ENCODE measurements around the gene SMIM13.

SMIM13 gene

GRCh38 chr6:11093626-11094410 is at the start of gene SMIM13:
TSS of gene SMIM13 (plus strand) at chr6:11093834. CDS start at chr6:11094314, 480 bp downstream.
- peak; percentile 91 for DNase-seq (ENCODE audit: low read depth)

DNA sequence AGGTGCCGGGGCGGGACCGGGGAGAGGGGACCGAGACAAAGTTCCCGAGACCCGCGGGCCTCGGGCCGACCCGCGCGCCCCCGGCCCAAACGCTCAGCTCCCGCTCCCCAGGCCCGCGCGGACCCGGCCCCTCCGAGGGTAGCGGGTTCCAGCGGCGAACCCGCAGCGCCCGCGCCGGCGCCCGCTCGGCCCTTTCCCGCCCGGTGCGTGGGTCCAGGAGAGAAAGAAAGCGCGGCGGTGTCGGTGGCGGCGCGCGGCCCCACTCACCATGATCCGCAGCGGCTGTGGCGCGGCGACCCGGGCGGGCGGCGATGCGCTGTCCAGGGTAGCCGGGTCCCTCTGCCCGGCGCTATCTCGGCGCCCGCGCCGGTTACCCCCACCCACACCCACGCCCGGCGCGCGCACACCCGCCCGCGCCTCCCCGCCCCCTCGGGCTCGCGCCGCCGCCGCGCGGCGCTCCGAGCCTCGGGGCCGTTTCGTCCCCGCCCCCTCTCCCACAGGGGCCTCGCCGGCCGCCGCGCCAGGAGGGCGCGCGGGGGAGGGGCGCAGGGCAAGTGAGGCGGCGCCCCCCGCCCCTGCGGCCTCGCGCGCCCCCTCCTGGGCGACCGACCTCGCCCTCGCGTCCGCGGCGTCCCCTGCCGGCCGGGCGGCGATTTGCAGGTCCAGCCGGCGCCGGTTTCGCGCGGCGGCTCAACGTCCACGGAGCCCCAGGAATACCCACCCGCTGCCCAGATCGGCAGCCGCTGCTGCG is 49.5 kb upstream of the SMIM13 start, which contains the start of gene ELOVL2:
Gene ELOVL2 (minus strand): TSS at position 345 of the 751 bp plus-strand sequence. CDS start 75 bp downstream, at position 270.
- DNase-seq (ENCODE audit: low read depth), result no peak

- no peak for DNase-seq (ENCODE audit: low read depth)
Observed at GRCh38 chr6:11044712-11045167, 48.9 kb upstream of the SMIM13 start.

DNA sequence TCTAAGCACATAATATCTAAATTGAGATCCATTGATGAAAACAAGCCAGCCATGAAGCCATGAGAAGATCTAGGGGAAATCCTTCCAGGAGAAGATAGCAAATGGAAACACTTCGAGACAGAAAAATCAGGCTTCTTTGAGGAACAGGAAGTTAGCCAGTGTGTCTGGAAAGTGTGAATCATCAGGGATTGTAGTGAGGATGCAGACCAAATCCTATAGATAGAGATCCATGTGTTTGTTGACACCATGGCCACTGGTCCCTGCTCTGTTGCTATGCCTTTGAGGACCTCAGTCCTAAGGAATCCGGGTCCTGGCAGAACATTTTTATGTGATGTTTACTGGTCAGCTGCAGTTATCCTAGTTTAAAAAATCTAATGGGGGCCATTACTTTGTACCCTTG is 42.9 kb upstream of the SMIM13 start:
- DNase-seq (ENCODE audit: low read depth), result no peak

GRCh38 chr6:11053307-11053706 is 40.3 kb upstream of the SMIM13 start:
- DNase-seq (ENCODE audit: low read depth), result no peak

DNA sequence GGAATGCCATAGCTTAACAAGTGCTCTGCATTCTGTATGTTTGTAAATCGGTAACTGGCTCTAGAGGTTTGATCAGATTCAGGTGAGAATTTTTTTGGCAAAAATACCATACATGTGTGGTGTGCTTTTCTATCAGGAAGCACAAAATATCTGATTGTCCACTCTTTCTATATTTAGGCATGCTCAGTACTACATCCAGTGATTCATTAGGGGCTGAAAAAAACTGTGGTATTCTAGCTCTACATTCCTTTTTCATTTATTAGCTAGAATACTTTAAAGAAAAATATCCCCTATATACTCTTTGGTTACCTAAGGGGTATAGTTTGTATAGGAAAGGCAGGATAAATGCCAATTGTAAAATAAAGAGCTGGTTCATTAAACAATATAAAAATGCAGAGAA is 38.9 kb upstream of the SMIM13 start:
- DNase-seq (ENCODE audit: low read depth), result no peak

DNA sequence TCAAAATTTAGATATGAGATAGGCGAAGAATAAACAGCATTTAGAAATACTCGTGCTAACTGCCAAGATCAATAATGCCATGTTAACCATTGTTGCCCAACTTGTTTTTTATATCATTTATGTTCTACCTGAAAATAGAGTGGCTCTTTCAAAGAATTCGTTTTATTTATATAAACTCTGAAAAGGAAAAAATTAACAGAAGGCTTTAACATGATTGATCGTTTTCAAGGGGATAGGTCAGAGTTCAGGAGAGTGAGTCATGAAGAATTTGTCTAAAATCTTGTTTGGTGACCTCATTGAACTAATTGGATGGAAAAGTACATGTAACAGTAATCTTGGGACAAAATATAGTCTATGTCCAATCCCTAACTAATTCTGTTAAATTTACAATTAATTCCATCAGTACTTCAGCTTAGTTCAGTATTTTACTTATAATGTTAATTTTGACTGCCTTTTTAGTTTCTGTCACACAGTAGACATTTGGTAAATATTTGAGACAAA is 38.5 kb upstream of the SMIM13 start:
- no peak for DNase-seq (ENCODE audit: low read depth)

- no peak for DNase-seq (ENCODE audit: low read depth)
Observed at GRCh38 chr6:11056871-11057270, 36.8 kb upstream of the SMIM13 start.

DNA sequence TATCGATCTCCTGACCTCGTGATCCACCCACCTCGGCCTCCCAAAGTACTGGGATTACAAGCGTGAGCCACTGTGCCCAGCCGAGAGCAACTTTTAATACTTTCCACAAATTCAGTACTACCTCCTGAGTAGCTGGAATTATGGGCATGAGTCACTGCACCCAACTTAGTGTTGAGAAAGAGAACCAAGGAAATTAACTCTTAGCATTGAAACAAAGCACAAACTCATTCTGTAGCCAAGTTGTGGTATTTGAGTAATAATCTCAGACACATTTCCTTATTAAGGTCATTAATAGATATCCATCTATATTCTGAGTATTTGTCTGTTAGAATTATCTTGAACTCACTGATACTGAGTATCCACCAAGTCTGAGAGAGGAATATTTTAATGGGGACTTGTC is 35.2 kb upstream of the SMIM13 start:
- no peak for DNase-seq (ENCODE audit: low read depth)

- DNase-seq (ENCODE audit: low read depth), result no peak
Observed at GRCh38 chr6:11062083-11062482, 31.6 kb upstream of the SMIM13 start.

- DNase-seq (ENCODE audit: low read depth), result no peak
Observed at GRCh38 chr6:11062715-11063114, 30.9 kb upstream of the SMIM13 start.

- no peak for DNase-seq (ENCODE audit: low read depth)
Observed at GRCh38 chr6:11064836-11065235, 28.8 kb upstream of the SMIM13 start.

DNA sequence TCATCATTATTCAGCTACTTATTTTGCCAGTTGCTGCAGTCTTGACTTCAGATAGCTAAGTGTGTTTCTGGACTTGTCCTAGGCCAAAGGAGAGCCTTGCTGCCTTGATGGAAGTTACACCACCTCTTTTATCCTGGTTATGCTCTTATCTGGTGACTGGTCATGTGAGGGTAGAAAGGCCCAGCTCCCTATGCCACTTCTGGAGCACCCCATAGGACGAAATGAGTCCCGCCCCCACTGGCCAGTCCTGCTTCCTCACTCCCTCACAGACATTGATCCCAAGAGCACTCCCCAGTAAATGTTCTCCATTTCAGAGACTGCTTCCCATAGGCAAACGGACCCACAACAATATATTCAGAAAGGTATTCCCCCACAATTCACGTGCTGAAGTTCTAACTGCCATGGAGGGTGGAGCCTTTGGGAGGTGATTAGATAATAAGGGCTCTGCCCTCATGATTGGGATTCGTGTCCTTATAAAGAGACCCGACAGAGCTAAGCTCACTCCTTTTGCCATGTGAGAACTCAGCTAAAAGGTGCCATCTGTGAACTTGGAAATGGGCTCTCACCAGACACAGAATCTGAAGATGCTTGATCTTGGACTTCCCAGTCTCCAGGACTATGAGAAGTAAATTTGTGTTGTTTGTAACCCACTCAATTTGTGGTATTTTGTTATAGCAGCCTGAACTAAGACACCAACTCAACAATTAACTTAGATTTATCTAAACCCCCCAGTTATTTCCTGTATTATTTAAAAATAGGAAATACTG is 28.0 kb upstream of the SMIM13 start:
- DNase-seq (ENCODE audit: low read depth), result no peak

DNA sequence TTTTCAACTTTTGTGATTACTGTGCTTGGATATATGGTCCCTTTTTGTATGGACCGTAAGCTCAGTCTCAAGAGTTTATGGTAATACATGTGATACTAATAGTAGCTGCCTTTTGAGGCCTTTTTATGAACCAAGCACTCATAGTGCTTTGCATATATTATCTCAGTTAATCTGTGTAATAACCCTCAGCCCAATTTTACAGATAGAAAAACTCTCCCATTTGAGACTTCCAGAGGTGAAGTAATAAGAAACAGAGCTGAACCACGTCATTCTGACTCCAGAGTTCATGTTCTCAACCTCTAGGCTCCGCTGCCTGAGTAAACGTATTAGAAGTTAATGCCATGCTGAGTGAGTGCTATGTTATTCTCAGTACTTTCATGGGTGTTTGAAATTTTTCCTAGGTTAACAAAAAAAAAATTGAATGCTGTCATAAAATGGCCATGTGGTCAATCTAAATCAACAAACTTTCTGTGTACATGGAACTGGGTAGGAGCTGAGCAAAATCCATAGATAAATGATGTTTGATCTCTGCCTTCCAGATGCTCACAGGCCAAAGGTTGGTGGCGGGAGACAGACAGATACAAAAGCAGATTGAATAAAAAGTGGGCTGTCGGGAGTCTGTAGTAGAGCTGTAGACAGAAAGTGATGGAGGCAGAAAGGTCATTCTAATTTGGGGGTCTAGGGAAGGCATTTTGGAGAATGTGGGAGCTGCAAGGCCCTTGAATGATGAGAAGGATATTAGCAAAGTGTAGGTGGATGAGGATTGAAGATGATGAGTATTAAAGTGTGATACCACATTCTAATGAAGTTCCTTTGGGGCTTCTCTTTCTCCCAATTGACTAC is 26.9 kb upstream of the SMIM13 start:
- no peak for DNase-seq (ENCODE audit: low read depth)

DNA sequence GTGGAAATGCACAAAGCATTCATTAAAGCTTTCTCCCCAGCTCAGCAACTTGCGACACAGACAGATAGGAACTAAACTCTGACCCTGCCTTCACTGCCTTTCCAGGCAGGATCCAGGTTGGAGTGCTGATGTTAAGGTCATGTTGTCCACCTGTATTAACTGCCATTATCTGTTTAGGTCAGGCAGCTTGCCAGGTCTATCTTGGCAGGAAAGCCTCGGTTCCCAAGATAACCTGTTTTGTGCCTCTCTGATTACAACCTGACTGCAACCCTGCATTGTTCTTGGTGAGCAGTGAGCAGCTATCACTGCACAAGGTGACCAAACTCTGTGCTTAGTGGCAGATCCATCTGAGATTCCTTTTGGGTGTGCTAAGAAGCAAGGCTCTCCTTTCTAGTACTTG is 26.3 kb upstream of the SMIM13 start:
- DNase-seq (ENCODE audit: low read depth), result no peak

DNA sequence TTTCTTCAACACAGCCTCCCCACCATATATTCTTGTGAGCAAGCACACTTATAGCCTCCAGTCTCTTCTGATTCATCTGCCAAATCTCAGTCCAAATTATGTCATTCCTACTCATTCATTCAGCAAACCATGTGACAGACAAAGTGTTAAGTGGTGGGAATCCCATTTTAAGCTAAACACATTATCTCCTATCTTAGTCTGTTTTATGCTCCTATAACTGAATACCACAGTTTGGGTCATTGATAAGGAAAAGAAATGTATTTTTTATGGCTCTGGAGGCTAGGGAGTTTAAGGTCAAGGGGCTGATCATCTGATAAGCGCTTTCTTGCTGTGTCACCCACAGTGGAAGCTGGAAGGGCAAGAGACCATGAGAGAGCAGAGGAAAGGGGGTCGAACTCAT is 23.9 kb upstream of the SMIM13 start:
- DNase-seq (ENCODE audit: low read depth), result no peak

- no peak for DNase-seq (ENCODE audit: low read depth)
Observed at GRCh38 chr6:11072101-11072500, 21.5 kb upstream of the SMIM13 start.

GRCh38 chr6:11076540-11076939 is 17.1 kb upstream of the SMIM13 start:
- DNase-seq (ENCODE audit: low read depth), result no peak

DNA sequence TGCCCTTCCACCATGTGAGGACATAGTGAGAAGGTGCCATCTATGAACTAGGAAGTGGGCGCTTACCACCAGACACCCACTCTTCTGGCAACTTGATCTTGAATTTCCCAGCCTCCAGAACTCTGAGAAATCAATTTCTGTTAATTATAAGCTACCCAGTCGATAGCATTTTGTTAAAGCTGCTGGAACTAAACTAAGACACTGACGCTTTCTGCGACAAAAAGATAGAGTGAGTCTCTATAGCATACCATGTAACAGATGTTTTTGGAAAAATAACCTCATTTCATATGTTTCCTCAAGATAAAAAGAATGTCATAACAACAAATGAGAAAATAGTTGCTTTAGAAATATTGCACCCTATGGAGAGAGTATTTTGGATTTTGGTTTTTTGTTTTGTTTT is 15.4 kb upstream of the SMIM13 start:
- DNase-seq (ENCODE audit: low read depth), result no peak

DNA sequence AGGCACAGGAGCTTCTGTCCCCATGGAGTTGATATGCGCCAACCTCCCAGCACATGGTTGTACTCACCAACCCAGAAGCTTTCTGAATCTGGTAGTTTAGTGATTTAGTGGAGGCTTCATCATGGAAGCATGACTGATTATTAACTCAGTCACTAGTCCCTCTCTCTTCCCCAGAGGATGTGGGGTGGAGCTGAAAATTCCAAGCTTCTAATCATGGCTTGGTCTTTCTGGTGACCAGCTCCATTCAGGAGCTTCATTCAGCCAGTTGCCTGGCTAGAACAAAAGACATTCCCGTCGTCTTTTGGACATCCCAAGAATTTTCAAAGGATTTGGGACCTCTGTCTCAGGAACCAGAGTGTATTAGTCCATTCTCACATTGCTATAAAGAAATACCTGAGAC is 13.3 kb upstream of the SMIM13 start:
- DNase-seq (ENCODE audit: low read depth), result no peak

DNA sequence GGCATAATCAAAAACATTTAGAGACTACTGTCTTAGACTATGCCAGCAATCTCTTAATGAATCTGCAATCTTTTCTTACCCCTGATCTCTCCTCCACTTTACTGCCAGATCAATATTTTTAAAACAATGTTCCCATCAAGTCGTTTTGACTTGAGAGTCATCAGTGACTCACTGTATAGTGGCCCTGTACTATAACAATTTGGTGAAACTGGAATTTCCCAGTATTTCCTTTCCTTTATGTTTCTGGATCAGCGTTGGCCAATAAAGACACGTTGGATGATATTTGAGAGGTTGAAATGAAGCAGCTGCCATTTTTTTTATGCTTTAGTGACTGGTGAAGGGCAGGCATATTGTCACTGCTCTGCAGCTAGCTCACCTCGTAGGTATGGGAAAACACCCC is 10.1 kb upstream of the SMIM13 start:
- DNase-seq (ENCODE audit: low read depth), result no peak

All from stimulated activated CD8-positive, alpha-beta memory T cell treated with anti-CD3 and anti-CD28 coated beads, Interleukin-12 subunit alpha, Interleukin-12 subunit beta, amount 100 ng/mL, for 1 hour (primary cell).